NCI-H187 treated with DMSO at 0.1 percent for 48 hours (cell line): ENCODE measurements around the gene PIK3R3.
"Not testable (repeated sequence)": the region's sequence is repeated elsewhere in the genome, so short reads cannot be mapped to it uniquely, and the experiment has no call there.

Experiments
- DNase-seq: peaks from one replicate; lab custom pipeline; 2025; lab: John Stamatoyannopoulos, UW

The PIK3R3 gene

GRCh38 chr1:46102769-46103476 is 29.5 kb downstream of the PIK3R3 start:
- no peak for DNase-seq

DNA sequence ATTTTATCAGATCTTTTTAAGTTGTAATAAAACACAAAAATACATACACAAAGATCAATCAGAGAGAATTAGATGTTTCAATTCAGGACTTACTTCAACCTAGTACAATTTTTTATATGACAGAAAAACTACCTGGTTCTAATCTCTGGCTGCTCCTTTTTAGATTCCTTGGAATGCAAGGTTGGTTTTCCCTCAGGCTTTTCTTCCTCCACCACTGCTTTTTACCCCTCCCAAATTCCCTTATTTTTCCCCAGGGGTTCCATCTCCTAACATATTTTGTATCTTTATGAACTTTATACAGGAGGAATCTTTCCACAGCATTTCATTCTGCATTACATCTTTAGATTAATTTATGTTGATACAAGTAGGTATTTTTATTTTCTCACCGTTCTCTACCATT is 33.2 kb downstream of the PIK3R3 start:
- DNase-seq: no peak

- no peak for DNase-seq
These were observed 34.3 kb downstream of the PIK3R3 start for GRCh38 chr1:46098027-46098712.

GRCh38 chr1:46097149-46097472 is 35.3 kb downstream of the PIK3R3 start:
- no peak for DNase-seq

DNA sequence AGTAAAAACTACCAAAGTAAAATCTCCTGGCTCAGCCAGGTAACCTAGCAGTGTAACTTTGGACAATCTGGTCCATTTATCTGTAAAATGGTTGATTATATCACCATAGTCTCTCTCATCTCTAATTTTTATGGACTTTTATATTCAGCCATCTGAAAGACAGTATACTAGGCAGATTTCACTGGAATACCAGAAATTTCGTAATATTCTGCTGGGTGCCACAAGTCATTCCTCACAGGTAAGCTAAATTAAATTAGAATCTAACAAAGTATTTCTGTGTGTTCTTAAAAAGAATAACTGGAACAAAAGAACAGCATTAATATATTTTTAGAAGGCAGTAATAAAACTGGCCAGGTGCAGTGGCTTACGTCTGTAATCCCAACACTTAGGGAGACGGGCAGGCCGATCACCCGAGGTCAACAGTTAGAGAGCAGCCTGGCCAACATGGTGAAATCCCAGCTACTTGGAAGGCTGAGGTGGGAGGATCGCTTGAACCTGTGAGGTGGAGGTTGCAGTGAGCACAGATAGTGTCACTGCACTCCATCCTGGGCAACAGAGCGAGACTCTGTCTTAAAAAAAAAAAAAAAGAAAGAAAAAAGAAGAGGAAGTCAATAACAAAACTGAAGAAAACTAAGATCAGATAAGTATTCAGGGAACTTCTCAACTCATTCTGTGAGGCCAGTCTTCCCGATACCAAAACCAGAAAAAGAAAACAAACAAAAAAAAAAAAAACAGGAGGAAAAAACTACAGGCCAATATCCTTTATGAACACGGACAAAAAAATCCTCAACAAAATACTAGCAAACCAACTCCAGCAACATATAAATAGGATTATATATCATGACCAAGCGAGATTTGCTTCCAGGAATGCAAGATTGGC is 35.9 kb downstream of the PIK3R3 start:
- DNase-seq: no peak

GRCh38 chr1:46095110-46095509 is 37.3 kb downstream of the PIK3R3 start:
- not testable (repeated sequence) for DNase-seq

DNA sequence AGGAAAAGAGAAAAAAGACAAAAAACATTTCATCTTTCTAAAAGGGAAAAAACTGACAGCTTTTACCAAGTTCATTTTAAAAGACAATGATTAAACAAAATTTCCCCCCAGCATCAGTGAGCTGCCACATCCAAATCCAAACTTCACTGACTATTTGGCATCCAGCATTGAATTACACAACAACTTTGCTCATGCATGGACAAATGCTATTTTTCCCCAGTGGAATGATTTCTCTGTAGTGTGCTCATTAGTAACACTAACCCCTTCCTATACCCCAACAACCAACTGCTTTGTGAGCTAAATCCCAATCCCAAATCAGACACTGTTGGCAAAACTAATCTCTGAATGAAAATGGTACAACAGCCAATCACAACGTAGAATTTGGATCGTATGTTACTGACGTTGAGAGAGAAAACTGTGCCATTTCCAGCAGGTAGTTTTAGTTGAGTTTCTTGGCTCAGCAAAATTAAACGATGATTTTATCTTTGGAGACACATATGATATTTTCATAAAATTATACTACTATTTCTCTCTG is 37.9 kb downstream of the PIK3R3 start:
- DNase-seq: no peak

- not testable (repeated sequence) for DNase-seq
These were observed 38.6 kb downstream of the PIK3R3 start for GRCh38 chr1:46093832-46094231.

DNA sequence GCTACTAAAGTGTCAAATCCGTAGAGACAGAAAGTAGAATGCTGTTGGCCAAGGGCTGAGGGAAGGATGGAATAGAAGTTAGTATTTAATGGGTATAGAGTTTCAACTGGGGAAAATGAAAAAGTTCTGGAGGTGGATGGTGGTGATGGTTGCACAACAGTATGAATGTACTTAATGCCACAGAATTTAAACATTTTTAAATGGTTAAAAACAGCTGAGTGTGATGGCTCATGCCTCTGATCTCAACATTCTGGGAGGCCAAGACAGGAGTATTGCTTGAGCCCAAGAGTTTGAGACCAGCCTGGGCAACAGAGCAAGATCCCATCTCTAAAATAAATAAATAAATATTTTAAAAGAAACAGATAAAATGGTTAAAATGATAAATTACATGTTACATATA is 44.5 kb downstream of the PIK3R3 start:
- DNase-seq: no peak

DNA sequence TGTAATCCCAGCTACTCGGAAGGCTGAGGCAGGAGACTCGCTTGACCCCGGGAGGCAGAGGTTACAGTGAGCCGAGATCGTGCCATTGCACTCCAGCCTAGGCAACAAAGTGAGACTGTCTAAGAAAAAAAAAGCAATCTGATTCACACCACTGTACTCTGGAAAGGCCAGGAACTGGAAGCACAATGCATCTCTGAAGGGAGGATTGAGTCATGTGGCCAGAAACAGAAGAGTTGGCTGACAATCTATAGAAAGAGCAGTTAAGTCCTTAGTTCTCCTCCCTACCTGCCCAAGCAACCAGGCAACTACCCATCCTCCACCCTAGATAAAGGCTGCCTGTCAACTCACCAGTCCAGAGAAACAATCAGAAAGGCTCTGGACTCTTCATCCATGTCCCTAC is 45.9 kb downstream of the PIK3R3 start:
- DNase-seq: no peak

DNA sequence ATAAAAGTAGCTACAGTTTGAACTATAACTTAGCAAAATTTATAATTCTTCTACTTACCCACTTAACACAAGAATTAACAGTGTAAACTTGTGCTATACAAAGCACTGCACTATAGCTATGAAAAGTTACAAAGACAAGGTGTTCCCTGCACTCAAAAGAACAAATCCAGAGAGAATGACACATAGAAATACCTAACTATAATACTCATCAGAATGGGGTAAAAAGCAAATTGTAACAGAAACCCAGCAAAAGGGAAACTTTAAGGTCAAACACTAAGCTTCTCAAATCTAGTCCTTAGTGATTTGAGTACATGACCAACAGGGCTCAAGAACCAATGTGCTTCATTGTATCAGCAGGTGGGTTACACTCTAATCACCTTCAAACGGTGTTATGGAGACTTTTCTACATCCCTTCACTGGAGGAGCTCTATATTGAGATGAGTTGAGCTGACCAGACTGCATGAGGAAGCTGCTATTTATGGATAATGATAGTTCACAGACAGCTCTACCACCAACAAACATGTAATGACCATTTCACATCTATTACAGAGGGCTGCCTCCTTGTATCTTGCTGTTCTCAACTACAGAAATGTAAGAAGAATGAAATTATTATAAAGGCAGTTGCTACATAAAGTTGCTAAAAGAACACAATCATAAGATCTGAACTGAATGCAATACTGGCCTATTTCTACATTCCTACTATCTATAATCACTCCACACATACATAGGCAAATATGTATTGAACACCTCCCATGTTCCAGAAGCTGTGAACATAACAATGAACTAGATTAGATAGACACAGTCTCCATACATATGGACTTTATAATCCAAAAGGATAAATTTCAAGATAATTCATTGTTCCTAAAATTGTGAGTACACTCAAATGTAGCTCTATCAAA is 47.6 kb downstream of the PIK3R3 start:
- no peak for DNase-seq

DNA sequence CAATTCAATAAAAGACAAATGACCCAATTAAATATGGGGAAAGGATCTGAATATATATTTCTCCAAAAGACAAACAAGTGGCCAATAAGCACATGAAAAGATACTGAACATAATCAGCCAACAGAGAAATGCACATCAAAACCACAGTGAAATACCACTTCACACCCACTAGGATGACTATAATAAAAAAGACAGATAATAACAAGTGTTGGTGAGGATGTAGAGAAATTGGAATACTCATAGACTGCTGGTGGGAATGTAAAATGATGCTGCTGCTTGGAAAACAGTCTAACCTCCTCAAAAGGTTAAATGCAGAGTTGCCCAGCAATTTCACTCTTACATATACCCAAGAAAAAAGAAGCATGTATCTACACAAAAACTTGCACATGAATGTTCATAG is 48.9 kb downstream of the PIK3R3 start:
- DNase-seq: no peak

DNA sequence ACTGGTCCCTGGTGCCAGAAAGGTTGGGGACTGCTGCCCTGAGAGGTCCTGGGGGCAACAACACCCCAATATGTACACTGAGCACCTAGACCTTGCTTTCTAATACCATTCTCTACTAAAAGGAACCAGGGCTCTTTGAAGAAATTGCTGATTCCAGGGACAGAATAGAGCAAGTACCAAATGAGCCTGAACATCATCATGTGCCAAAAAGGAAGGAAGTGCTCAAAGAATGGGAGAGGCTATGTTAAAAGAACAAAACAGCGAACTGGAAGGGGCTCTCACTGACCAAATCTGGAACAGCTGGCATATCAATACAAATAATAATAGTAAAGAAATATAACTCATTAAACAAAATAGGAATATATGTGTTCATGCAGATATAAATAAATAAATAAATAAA is 50.8 kb downstream of the PIK3R3 start:
- DNase-seq: no peak

DNA sequence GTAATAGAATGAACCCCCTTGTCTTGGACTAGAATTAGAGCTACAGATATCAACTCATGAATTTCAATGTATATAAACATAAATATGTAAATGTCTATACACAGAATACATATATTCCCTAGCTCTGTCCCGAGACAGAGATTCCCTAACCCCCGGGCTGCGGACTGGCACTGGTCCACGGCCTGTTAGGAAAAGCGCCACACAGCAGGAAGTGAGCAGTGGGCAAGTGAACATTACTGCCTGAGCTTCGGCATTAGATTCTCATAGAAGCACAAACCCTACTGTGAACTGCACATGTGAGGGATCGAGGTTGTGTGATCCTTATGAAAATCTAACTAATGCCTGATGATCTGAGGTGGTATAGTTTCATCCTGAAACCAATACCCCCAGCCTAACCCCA is 51.2 kb downstream of the PIK3R3 start:
- DNase-seq: no peak

DNA sequence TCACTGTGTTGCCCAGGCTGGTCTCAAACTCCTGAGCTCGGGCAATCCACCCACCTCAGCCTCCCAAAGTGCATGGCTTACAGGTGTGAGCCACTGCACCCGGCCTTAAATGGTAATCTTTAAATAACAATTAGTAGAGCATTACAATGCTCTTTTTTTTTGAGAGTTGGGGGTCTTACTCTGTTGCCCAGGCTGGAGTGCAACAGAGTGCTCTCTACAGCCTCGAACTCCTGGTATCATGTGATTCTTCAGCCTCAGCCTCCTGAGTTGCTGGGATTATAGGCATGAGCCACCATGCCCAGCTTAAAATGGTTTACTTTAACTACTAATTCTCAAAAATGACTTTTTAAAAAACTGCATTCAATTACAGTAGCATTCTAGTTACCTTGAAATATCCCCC is 52.2 kb downstream of the PIK3R3 start:
- no peak for DNase-seq

DNA sequence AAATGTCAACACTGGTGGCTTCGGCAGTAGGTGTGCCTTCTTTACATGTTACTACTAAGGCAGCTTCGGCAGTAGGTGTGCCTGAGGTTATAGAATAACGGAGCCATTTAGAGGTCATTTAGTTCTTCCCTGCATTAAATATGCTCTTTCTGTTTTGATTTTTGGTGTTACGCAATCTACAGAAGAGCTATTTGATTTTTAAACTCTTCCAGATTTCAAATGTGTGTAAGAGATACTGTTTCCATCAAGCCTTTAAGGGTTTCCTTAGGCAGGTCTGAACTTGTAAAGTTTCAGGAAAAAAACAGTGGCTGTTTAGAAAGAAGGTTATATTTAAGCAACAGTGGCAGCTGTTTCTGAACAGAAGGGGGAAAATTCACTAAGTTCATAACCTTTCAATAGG is 54.8 kb downstream of the PIK3R3 start:
- no peak for DNase-seq

- no peak for DNase-seq
These were observed 56.1 kb downstream of the PIK3R3 start for GRCh38 chr1:46076343-46076742.

GRCh38 chr1:46072975-46073374 is 59.5 kb downstream of the PIK3R3 start:
- DNase-seq: no peak

DNA sequence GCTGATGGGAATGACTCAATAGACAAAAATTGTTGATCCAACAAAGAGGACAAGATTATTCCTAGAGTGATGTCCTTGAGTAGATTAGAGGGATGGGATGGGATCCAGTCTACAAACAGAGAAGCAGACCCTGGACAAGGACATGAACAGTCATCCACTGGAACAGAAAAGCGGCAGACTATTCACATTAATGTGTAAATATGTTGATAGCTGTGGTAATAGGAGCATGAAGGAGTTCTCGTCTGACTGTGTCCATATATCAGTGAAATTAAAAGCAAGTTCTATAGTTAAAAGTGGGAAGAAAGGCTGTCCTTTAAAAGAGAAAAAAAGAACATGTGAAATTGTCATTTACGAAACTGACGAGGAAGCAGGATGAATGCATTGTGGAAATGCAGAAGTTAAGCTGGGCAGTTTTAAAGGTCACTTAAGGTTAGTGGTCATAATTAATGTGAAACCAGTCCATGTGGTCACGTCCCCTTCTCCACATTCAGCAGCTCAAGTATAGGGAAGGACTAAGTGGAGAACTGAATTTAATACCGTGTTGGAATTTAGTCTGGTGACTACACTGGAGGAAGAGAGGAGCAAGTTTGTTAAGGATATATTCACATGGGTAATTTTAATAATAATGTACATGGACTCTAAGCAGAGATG is 62.1 kb downstream of the PIK3R3 start:
- no peak for DNase-seq

GRCh38 chr1:46068525-46068924 is 63.9 kb downstream of the PIK3R3 start:
- DNase-seq: no peak

DNA sequence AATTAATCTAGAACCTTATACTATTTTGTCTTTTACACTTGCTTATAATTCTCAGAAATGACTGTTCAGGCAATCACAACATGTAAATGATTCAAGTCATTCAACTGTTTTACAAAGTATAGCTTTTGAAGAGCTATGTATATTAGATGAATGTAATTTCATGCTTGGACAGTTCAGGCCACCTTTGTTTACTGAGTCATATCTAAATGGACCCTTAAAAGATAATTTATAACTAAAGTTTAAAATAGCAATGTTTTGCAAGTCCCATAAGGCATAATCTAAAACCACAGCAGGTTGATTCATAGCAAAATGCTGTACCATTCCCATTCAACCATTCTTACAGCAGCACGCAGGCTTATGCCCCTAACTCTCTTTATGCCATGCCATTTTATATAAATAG is 64.8 kb downstream of the PIK3R3 start:
- no peak for DNase-seq
